Stromal cell of bone marrow (primary cell): ENCODE measurements around the gene APLNR.
A peak's percentile ranks its signal among the peaks of the same experiment; 100 is the strongest.

Source experiments
- DNase-seq: peaks from one replicate; pipeline ENCODE4 v3.0.0-alpha.2; 2012; ENCODE audit warnings: low read depth

Gene APLNR

DNA sequence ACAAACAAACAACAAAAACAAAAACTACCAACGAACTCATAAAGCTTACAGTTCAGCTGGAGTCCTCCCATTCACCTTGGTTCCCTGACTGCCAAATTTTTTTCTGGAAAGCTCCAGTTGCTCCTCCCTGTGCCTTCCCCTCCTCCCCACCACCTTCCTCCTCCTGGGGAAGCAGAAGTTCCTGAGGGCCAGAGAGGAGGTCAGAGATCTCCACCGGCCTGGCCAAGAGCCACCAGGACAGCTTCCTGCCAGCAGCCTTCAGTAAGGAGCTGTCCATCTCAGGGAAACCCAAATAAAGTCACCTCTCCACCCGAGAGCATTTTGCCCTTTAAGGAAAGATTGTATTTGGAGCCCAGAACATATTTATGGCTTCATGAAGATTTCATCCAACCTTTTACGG lies 20.0 kb downstream of the APLNR start:
- no peak for DNase-seq

DNA sequence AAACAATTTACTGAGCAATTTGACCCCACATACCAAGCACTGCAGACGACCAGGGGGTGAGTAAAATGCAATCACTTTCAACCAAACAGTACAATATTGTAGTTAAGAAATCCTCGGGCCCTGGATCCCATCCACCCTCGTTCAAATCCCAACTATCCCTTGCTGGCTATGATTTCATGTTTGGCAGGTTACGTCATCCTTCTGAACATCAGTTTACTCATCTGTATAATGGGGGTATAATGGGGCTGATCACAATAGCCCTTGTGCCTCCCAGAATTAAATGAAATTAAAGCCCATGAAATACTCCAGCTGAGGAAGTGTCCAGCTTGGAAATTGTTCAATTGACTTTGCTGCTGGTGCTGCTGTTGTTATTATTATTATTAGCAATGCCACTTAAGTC lies 20.6 kb downstream of the APLNR start:
- DNase-seq: no peak

GRCh38 chr11:57214494-57214893 lies 22.6 kb downstream of the APLNR start:
- peak; percentile 38 for DNase-seq

- no peak for DNase-seq
These were observed 23.0 kb downstream of the APLNR start for GRCh38 chr11:57214098-57214417.

- DNase-seq: no peak
These were observed 23.5 kb downstream of the APLNR start for GRCh38 chr11:57213342-57214097.

- DNase-seq: no peak
These were observed 26.3 kb downstream of the APLNR start for GRCh38 chr11:57210781-57211180.

- no peak for DNase-seq
These were observed 29.9 kb downstream of the APLNR start for GRCh38 chr11:57207168-57207567.

DNA sequence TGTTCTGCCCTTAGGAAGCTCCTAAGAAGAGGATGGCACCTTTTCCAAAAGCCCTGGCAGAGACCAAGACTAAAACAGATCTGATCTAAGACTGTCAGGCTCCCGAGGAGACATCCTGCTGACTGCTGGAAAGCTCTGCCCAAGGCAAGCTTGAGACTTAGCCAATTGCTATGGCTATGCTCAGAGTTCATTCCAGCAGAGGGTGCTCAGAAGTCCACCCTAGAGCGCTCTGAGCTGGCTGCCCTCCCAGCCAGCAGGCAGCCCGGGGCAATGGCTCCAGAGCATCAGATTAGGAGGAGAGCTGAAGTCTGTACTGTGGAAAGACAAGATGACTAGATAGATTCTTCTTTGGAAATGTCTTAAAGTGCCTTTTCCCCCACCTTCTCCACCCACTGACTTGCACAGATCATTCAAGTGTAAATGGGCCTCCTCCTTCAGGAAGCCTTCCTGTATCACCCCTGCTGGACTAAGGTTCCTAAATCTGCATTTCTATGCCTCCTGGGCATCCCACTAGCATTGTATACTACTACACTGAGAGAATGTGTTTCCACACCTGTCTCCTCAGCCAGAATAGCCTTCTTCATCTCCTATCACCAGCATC lies 31.9 kb downstream of the APLNR start:
- DNase-seq: peak; percentile 54

DNA sequence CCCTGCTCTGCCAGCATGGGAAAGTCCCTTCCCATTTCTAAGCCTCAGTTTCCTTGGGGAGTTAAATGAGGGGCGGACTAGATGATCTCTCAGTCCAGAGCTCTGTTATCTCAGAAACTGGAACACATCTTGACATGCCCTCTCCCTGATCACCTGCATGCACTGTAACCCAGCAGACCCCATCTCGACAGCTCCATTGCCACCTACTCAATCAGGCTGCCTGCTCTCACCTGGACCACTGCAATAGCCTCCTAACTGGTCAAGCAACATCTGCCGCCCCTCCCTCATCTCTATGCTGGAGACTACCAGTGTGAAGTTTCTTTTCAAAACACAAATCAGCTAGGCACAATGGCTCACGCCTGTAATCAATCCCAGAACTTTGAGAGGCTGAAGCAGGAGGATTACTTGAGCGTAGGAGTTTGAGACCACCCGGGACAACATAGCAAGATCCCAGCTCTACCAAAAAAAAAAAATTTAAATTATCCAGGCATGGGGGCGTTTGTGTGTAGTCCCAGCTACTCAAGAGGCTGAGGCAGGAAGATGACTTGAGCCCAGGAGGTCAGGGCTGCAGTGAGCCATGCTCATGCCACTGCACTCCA lies 33.1 kb downstream of the APLNR start:
- DNase-seq: no peak

DNA sequence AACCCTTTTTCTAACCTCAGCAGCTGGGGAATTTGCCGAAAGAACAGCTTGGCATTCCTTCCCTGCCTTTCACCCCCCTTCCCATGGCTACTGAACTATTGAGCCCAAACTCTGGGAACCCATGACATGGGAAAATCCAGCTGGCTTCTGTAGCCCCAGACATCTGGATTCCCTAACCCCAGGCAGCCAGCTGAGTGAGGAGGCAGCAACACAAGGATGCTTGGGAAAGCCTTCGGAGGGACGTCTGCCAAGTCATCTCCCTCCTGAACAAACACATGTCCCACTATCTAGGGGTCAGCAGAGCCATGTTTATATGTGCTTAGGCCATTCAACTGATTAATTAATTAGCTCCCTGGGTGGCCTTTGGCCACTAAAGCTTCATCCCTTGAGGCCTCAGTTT lies 33.7 kb downstream of the APLNR start:
- DNase-seq: no peak

- no peak for DNase-seq
These were observed 34.8 kb downstream of the APLNR start for GRCh38 chr11:57202281-57202680.

- DNase-seq: no peak
These were observed 36.1 kb downstream of the APLNR start for GRCh38 chr11:57200917-57201316.

- no peak for DNase-seq
These were observed 37.7 kb downstream of the APLNR start for GRCh38 chr11:57199330-57199729.

DNA sequence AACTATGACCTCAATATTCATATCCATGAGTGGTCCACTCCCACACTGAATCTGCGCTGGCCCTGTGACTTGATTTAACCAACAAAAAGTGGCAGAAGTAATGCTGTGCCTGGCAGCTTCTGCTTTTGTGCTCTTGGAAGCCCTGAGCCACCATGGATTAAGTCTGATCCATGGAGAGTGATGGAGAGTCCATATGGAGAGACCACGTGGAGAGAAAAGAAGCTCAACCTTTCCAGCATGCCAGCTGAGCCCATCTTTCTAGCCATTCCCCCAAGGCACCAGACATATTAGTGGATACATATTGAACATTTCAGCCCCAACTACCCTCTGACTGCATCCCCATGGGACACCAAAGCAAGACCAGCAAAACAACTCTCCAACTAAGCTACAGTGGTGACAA lies 39.3 kb downstream of the APLNR start:
- DNase-seq: no peak

- no peak for DNase-seq
These were observed 40.5 kb downstream of the APLNR start for GRCh38 chr11:57196596-57196995.

- no peak for DNase-seq
These were observed 44.7 kb downstream of the APLNR start for GRCh38 chr11:57192316-57192715.

DNA sequence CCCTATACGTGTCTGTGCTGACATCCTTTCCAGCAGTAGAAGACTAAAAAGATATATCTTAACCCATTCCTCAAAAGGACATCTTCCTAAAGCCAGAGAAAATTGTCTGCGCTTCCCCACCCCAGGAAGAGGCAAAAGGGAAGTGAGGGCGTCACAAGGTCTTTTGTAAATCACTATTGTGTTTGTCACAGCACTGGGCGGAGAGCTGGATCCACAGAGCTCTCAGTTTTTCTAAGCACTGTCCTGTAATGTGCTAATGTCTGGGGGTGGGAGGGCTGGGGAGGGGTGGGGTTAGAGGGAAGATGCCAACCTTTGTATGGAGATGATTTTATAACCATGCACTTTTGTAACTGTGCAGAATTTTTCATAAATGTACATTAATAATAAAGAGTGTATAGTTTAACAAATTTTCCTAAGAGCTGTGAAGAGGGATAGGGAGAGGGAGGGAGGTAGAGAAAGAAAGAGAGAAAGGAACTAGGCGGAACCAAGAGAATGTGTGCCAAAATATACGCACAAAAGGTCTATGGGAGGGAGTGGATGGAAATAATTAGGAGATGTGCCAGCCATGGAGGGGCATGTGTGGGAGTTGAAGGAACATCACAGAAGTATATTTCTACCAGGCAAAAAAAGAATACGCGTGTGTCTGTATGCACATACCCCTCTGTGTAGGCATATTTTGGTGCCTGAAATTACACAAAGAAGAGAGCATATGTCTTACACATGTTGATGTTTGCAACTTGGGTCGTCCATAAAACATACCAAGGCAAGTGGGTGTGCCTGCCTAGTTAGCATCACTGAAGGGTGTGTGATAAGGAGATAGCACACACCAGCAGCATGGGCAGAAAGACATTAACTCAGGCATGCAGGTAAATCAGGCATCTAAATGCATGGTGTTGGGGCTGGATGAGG lies 45.5 kb downstream of the APLNR start:
- no peak for DNase-seq

GRCh38 chr11:57190548-57190947 lies 46.5 kb downstream of the APLNR start:
- DNase-seq: no peak
